CD4-positive, alpha-beta T cell treated with Interleukin-15 for 1 hour (primary cell): Measurements from ENCODE around the gene ARF1.

Experiments
- DNase-seq: peaks from one replicate; pipeline ENCODE4 v3.0.0-alpha.2; 2020

Gene ARF1

GRCh38 chr1:228088586-228089498 lies 6.3 kb downstream of the ARF1 start:
- peak; percentile 58 for DNase-seq

- DNase-seq, result no peak
These were observed 7.2 kb downstream of the ARF1 start for GRCh38 chr1:228089519-228090380.

- no peak for DNase-seq
These were observed 8.1 kb downstream of the ARF1 start for GRCh38 chr1:228090613-228091081.

- no peak for DNase-seq
These were observed 8.6 kb downstream of the ARF1 start for GRCh38 chr1:228091084-228091483.

GRCh38 chr1:228092342-228093049 lies 10.0 kb downstream of the ARF1 start:
- no peak for DNase-seq

GRCh38 chr1:228093050-228093906 lies 10.8 kb downstream of the ARF1 start:
- peak; percentile 7 for DNase-seq

GRCh38 chr1:228094432-228095016 lies 12.0 kb downstream of the ARF1 start:
- DNase-seq, result peak; percentile 12

GRCh38 chr1:228095161-228095560 lies 12.7 kb downstream of the ARF1 start:
- DNase-seq, result no peak

GRCh38 chr1:228095938-228096337 lies 13.4 kb downstream of the ARF1 start:
- DNase-seq, result peak; percentile 15

GRCh38 chr1:228096416-228097332 lies 14.2 kb downstream of the ARF1 start:
- DNase-seq, result peak; percentile 12

GRCh38 chr1:228097333-228098081 lies 15.0 kb downstream of the ARF1 start:
- DNase-seq, result peak; percentile 15

GRCh38 chr1:228098323-228098931 lies 15.9 kb downstream of the ARF1 start:
- DNase-seq, result peak; percentile 6

GRCh38 chr1:228099331-228099732 lies 16.8 kb downstream of the ARF1 start:
- peak; percentile 11 for DNase-seq

GRCh38 chr1:228100822-228101613 lies 18.5 kb downstream of the ARF1 start:
- DNase-seq, result peak; percentile 16

GRCh38 chr1:228101614-228101993 lies 19.1 kb downstream of the ARF1 start:
- peak; percentile 17 for DNase-seq

- DNase-seq, result peak; percentile 65
These were observed 19.7 kb downstream of the ARF1 start for GRCh38 chr1:228101994-228102790.
